ENCODE results near the gene MECR. TPM values are rescaled to one million over a fixed set of nuclear protein-coding genes. Genes with fewer than 3 reads are reported as not detected.

The MECR gene
- total RNA-seq, 6 donors from 2014 or later: 16.7 to 30.1 (median 18.5) TPM

- no peak for TF ChIP-seq POLR2AphosphoS5 (IDR thresholded peaks at IDR 0.05)
- TF ChIP-seq CTCF (IDR thresholded peaks at IDR 0.05): no peak
- TF ChIP-seq POLR2A (IDR thresholded peaks at IDR 0.05): no peak
- no peak for TF ChIP-seq EP300 (IDR thresholded peaks at IDR 0.05)
- Histone ChIP-seq H3K36me3 (peaks cover 0 to 52% (median 6%) of the 10 kb centered on the region in 4 donors), H3K27me3 (no peaks in the 10 kb centered on the region), H3K4me3 (no peak overlapping the region), H3K9me3 (no peaks in the 10 kb centered on the region), H3K27ac (no peak overlapping the region), H3K4me1 (no peaks in the 10 kb centered on the region)
- ATAC-seq (ENCODE audit: low FRiP score in 2 of 2): no peak
- 96 to 98% methylated on average over 8 of the region's 8 CpGs for WGBS, 2 donors
- no peak for DNase-seq
Measured at GRCh38 chr1:29193879-29194455, 36.8 kb downstream of the MECR start.

DNA sequence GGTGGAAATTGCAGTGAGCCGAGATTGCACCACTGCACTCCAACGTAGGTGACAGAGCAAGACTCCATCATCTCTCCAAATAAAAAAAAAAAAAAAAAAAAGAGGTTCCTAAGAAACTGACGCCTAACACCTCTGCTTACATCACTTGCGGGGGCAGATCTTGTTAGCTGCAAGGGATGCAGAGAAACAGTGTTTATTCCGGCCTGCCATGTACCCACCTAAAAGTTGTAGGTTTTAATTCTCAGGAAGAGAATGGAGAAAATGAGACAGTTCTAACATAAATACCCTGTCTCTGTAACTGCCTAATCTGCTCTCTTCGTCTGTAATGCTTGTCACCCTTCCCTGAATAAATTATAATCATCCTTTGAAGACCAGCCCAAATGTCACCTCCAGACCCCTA lies 40.0 kb downstream of the MECR start:
- DNase-seq (no peak), ATAC-seq (ENCODE audit: low FRiP score in 2 of 2) (no peak)
- Histone ChIP-seq H3K4me1 (no peaks in the 10 kb centered on the region), H3K27me3 (no peaks in the 10 kb centered on the region), H3K36me3 (peaks cover 0 to 28% (median 6%) of the 10 kb centered on the region in 4 donors), H3K9me3 (no peaks in the 10 kb centered on the region), H3K4me3 (no peak overlapping the region), H3K27ac (no peak overlapping the region)
- 93 to 95% methylated on average over 6 of the region's 6 CpGs for WGBS, 2 donors
- no peak for TF ChIP-seq POLR2A (IDR thresholded peaks at IDR 0.05)

- no peak for ATAC-seq (ENCODE audit: low FRiP score in 2 of 2)
- peaks cover 6 to 13% (median 7%) of the 10 kb centered on the region in 4 donors for H3K4me1 ChIP-seq
- no peaks in the 10 kb centered on the region for H3K9me3 ChIP-seq
- no peaks in the 10 kb centered on the region for H3K27me3 ChIP-seq
- no peaks in the 10 kb centered on the region for H3K36me3 ChIP-seq
- peak in 1 of 2 donors; percentile 11 for DNase-seq
- no peak overlapping the region for H3K4me3 ChIP-seq
- WGBS, 2 donors: 76 to 94% methylated on average over 1 of the region's 1 CpG
- no peak for TF ChIP-seq POLR2A (IDR thresholded peaks at IDR 0.05)
- no peak for TF ChIP-seq CTCF (IDR thresholded peaks at IDR 0.05)
- TF ChIP-seq EP300 (IDR thresholded peaks at IDR 0.05): no peak
- no peak for TF ChIP-seq POLR2AphosphoS5 (IDR thresholded peaks at IDR 0.05)
- H3K27ac ChIP-seq: no peak overlapping the region
Measured at GRCh38 chr1:29186707-29187106, 44.0 kb downstream of the MECR start.

- H3K4me1 ChIP-seq: peaks cover 6 to 13% (median 7%) of the 10 kb centered on the region in 4 donors
- H3K27ac ChIP-seq: no peak overlapping the region
- no peaks in the 10 kb centered on the region for H3K27me3 ChIP-seq
- no peak overlapping the region for H3K4me3 ChIP-seq
- DNase-seq (peak in 1 of 2 donors; percentile 18), ATAC-seq (ENCODE audit: low FRiP score in 2 of 2) (no peak)
- no peak for TF ChIP-seq POLR2AphosphoS5 (IDR thresholded peaks at IDR 0.05)
- TF ChIP-seq POLR2A (IDR thresholded peaks at IDR 0.05): no peak
- no peak for TF ChIP-seq EP300 (IDR thresholded peaks at IDR 0.05)
- TF ChIP-seq CTCF (IDR thresholded peaks at IDR 0.05): no peak
- WGBS, 2 donors: 67 to 79% methylated on average over 3 of the region's 3 CpGs
- H3K9me3 ChIP-seq: no peaks in the 10 kb centered on the region
- no peaks in the 10 kb centered on the region for H3K36me3 ChIP-seq
Measured at GRCh38 chr1:29186252-29186651, 44.5 kb downstream of the MECR start.

GRCh38 chr1:29183287-29183686 lies 47.4 kb downstream of the MECR start:
- peaks cover 0 to 7% (median 2%) of the 10 kb centered on the region in 4 donors for H3K36me3 ChIP-seq
- peaks cover 26 to 38% (median 29%) of the 10 kb centered on the region in 4 donors for H3K4me1 ChIP-seq
- ATAC-seq (ENCODE audit: low FRiP score in 2 of 2) (no peak), DNase-seq (no peak)
- 25 to 31% methylated on average over 1 of the region's 1 CpG for WGBS, 2 donors
- H3K27ac ChIP-seq: peak overlapping the region in 1 of 4 donors; percentile 100
- H3K9me3 ChIP-seq: no peaks in the 10 kb centered on the region
- TF ChIP-seq CTCF (IDR thresholded peaks at IDR 0.05) (no peak), POLR2A (IDR thresholded peaks at IDR 0.05) (no peak), EP300 (IDR thresholded peaks at IDR 0.05) (no peak), POLR2AphosphoS5 (IDR thresholded peaks at IDR 0.05) (no peak)
- no peaks in the 10 kb centered on the region for H3K27me3 ChIP-seq
- no peak overlapping the region for H3K4me3 ChIP-seq

All from upper lobe of left lung (tissue), 6 donors.